ENCODE results near the gene CDCP2. TPM values are rescaled to one million over a fixed set of nuclear protein-coding genes. Genes with fewer than 3 reads are reported as not detected.
"Not testable (repeated sequence)": the region's sequence is repeated elsewhere in the genome, so short reads cannot be mapped to it uniquely, and the experiment has no call there.

Gene CDCP2
- total RNA-seq, 1 experiment from 2014 or later = not detected

GRCh38 chr1:54107131-54107530 is 45.7 kb downstream of the CDCP2 start:
- DNase-seq (ENCODE audit: low read depth, low spot score) (no peak), ATAC-seq (no peak)
- Histone ChIP-seq H3K4me3 (ENCODE audit: low read depth in 2 of 2, low read length in 2 of 2) (no peak overlapping the region), H3K36me3 (ENCODE audit: control insufficient read depth, insufficient read depth, low read length) (no peaks in the 10 kb centered on the region), H3K9me3 (ENCODE audit: control insufficient read depth, insufficient read depth, low read depth, low read length) (no peaks in the 10 kb centered on the region), H3K4me1 (ENCODE audit: control insufficient read depth, insufficient read depth, low read length) (no peaks in the 10 kb centered on the region), H3K27ac (ENCODE audit: low read length) (no peak overlapping the region), H3K27me3 (ENCODE audit: control insufficient read depth, insufficient read depth, low read length) (no peaks in the 10 kb centered on the region)
- CTCF ChIA-PET = no interaction called here
- intact Hi-C loops (cut with micrococcal nuclease; ENCODE audit: unreplicated experiment) (no loop called here), in situ Hi-C loops (cut with HindIII; ENCODE audit: low pct_unique_long_range_greater_than_20kb, low sequenced_read_pairs) (no loop called here)
- no peak for TF ChIP-seq TCF7L2 (IDR thresholded peaks at IDR 0.05; ENCODE audit: low read depth, low read length)
- no peak for TF ChIP-seq POLR2AphosphoS5 (IDR thresholded peaks at IDR 0.05; ENCODE audit: low read depth, low read length)
- no peak for TF ChIP-seq CTCF (IDR thresholded peaks at IDR 0.05)
- no TSS peak for BruUV-seq (replicated peaks)
- POLR2A ChIA-PET = no interaction called here

- Histone ChIP-seq H3K27me3 (ENCODE audit: control insufficient read depth, insufficient read depth, low read length) (no peaks in the 10 kb centered on the region), H3K4me3 (ENCODE audit: low read depth in 2 of 2, low read length in 2 of 2) (no peak overlapping the region), H3K36me3 (ENCODE audit: control insufficient read depth, insufficient read depth, low read length) (no peaks in the 10 kb centered on the region), H3K9me3 (ENCODE audit: control insufficient read depth, insufficient read depth, low read depth, low read length) (no peaks in the 10 kb centered on the region), H3K27ac (ENCODE audit: low read length) (no peak overlapping the region), H3K4me1 (ENCODE audit: control insufficient read depth, insufficient read depth, low read length) (no peaks in the 10 kb centered on the region)
- ATAC-seq = no peak
- in situ Hi-C loops (cut with HindIII; ENCODE audit: low pct_unique_long_range_greater_than_20kb, low sequenced_read_pairs) = no loop called here
- no TSS peak for BruUV-seq (replicated peaks)
- intact Hi-C loops (cut with micrococcal nuclease; ENCODE audit: unreplicated experiment) = no loop called here
- no peak for TF ChIP-seq POLR2AphosphoS5 (IDR thresholded peaks at IDR 0.05; ENCODE audit: low read depth, low read length)
- CTCF ChIA-PET = interaction anchor here (0.6 kb wide), 1 partner anchor 34 kb away, joined by 5 read pairs; no protein-coding TSS in a partner anchor
- no peak for DNase-seq (ENCODE audit: low read depth, low spot score)
- POLR2A ChIA-PET = no interaction called here
These were observed 47.0 kb downstream of the CDCP2 start for GRCh38 chr1:54105736-54106269.

- TF ChIP-seq POLR2AphosphoS5 (IDR thresholded peaks at IDR 0.05; ENCODE audit: low read depth, low read length) = no peak
- TF ChIP-seq TCF7L2 (IDR thresholded peaks at IDR 0.05; ENCODE audit: low read depth, low read length) = no peak
- no peak for TF ChIP-seq SIN3A (IDR thresholded peaks at IDR 0.05; ENCODE audit: borderline replicate concordance, insufficient read depth, low read depth, low read length)
- no peak for TF ChIP-seq CTCF (IDR thresholded peaks at IDR 0.05)
- no peak for TF ChIP-seq REST (IDR thresholded peaks at IDR 0.05; ENCODE audit: insufficient read depth in 1 of 2, low read depth in 2 of 2, low read length in 1 of 2)
- no peaks in the 10 kb centered on the region for H3K4me1 ChIP-seq (ENCODE audit: control insufficient read depth, insufficient read depth, low read length)
- H3K9me3 ChIP-seq (ENCODE audit: control insufficient read depth, insufficient read depth, low read depth, low read length) = no peaks in the 10 kb centered on the region
- in situ Hi-C loops (cut with HindIII; ENCODE audit: low pct_unique_long_range_greater_than_20kb, low sequenced_read_pairs) = no loop called here
- H3K27ac ChIP-seq (ENCODE audit: low read length) = no peak overlapping the region
- POLR2A ChIA-PET = no interaction called here
- ATAC-seq (no peak), DNase-seq (ENCODE audit: low read depth, low spot score) (no peak)
- BruUV-seq (replicated peaks) = no TSS peak
- no peak overlapping the region for H3K4me3 ChIP-seq (ENCODE audit: low read depth in 2 of 2, low read length in 2 of 2)
- no peaks in the 10 kb centered on the region for H3K36me3 ChIP-seq (ENCODE audit: control insufficient read depth, insufficient read depth, low read length)
- no peaks in the 10 kb centered on the region for H3K27me3 ChIP-seq (ENCODE audit: control insufficient read depth, insufficient read depth, low read length)
- CTCF ChIA-PET = no interaction called here
- intact Hi-C loops (cut with micrococcal nuclease; ENCODE audit: unreplicated experiment) = no loop called here
These were observed 47.7 kb downstream of the CDCP2 start for GRCh38 chr1:54105080-54105479.

GRCh38 chr1:54104613-54105012 is 48.2 kb downstream of the CDCP2 start:
- H3K4me1 ChIP-seq (ENCODE audit: control insufficient read depth, insufficient read depth, low read length); intact Hi-C loops (cut with micrococcal nuclease; ENCODE audit: unreplicated experiment); BruUV-seq (replicated peaks); H3K9me3 ChIP-seq (ENCODE audit: control insufficient read depth, insufficient read depth, low read depth, low read length); H3K27ac ChIP-seq (ENCODE audit: low read length); H3K27me3 ChIP-seq (ENCODE audit: control insufficient read depth, insufficient read depth, low read length); POLR2A ChIA-PET; DNase-seq (ENCODE audit: low read depth, low spot score); ATAC-seq; in situ Hi-C loops (cut with HindIII; ENCODE audit: low pct_unique_long_range_greater_than_20kb, low sequenced_read_pairs); H3K36me3 ChIP-seq (ENCODE audit: control insufficient read depth, insufficient read depth, low read length); H3K4me3 ChIP-seq (ENCODE audit: low read depth in 2 of 2, low read length in 2 of 2): not testable (repeated sequence)
- CTCF ChIA-PET = interaction anchor here (1.1 kb wide), 1 partner anchor 21 kb away, joined by 3 read pairs; no protein-coding TSS in a partner anchor
